Liver (tissue), 3 donors: ENCODE measurements around the gene RPS6KA6.

ENCODE experiments used
- GABPA ChIP-seq, 2 donors: IDR thresholded peaks in 1 of 2; conservative IDR thresholded peaks in 1 of 2; 2 replicates each; pipeline ENCODE4 v1.6.1; 2016; ENCODE audit warnings: antibody characterized with exemption in 2 of 2, mild to moderate bottlenecking in 1 of 2, moderate library complexity in 1 of 2
- HNF4G ChIP-seq: IDR thresholded peaks from 2 replicates; pipeline ENCODE4 v1.6.1; 2016; ENCODE audit warnings: antibody characterized with exemption
- JUND ChIP-seq, 2 donors: IDR thresholded peaks; 2 replicates each; pipeline ENCODE4 v1.6.1; 2016; ENCODE audit warnings: antibody characterized with exemption in 2 of 2
- RAD21 ChIP-seq, 2 donors: IDR thresholded peaks; 2 replicates each; pipeline ENCODE4 v1.6.1; 2016; ENCODE audit warnings: antibody characterized with exemption in 2 of 2, mild to moderate bottlenecking in 2 of 2
- RXRA ChIP-seq, 2 donors: IDR thresholded peaks; 2 replicates each; pipeline ENCODE4 v1.6.1; 2017 to 2018; ENCODE audit warnings: antibody characterized with exemption in 2 of 2, mild to moderate bottlenecking in 1 of 2
- TAF1 ChIP-seq: conservative IDR thresholded peaks from 2 replicates; pipeline ENCODE4 v1.6.1; 2016; ENCODE audit warnings: antibody characterized with exemption, mild to moderate bottlenecking
- TF ChIP-seq, protein P1 (sequence below): fragments of 150-350 bp; IDR thresholded peaks from 2 replicates; pipeline ENCODE4 v1.5.1; 2017; ENCODE audit warnings: improper control_type of control experiment, low read depth, low read length; ENCODE audit not compliant: missing input control
- TF ChIP-seq, protein P2 (sequence below): IDR thresholded peaks from 2 replicates; pipeline ENCODE4 v1.6.1; 2016; ENCODE audit warnings: antibody characterized with exemption, mild to moderate bottlenecking
- donor health status: healthy.
- donor health status: healthy.

DNA sequence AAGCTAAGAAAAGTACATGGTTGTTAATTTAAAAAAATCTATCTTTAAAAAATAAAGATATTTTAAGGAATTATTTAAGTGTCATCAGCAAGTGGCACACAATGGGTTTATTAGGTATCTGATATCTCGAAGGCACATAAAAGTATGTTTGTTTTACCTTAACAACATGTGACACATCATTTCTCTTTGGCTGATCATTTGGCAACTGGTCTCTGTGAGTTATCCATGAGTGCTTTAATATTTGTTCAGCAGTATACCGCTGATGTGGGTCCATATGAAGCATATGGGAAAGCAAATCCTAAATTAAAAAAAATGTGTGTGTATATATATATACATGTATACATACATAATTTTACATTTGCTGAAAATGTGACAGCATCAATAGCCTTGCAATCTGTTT lies 123.2 kb downstream of the RPS6KA6 start:
- TF ChIP-seq, protein P1, sequence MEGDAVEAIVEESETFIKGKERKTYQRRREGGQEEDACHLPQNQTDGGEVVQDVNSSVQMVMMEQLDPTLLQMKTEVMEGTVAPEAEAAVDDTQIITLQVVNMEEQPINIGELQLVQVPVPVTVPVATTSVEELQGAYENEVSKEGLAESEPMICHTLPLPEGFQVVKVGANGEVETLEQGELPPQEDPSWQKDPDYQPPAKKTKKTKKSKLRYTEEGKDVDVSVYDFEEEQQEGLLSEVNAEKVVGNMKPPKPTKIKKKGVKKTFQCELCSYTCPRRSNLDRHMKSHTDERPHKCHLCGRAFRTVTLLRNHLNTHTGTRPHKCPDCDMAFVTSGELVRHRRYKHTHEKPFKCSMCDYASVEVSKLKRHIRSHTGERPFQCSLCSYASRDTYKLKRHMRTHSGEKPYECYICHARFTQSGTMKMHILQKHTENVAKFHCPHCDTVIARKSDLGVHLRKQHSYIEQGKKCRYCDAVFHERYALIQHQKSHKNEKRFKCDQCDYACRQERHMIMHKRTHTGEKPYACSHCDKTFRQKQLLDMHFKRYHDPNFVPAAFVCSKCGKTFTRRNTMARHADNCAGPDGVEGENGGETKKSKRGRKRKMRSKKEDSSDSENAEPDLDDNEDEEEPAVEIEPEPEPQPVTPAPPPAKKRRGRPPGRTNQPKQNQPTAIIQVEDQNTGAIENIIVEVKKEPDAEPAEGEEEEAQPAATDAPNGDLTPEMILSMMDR = no peak
- TF ChIP-seq TAF1 (no peak), RXRA (IDR thresholded peaks at IDR 0.05) (no peak), JUND (IDR thresholded peaks at IDR 0.05) (no peak), GABPA (IDR thresholded peaks at IDR 0.05 in 1 of 2, conservative IDR thresholded peaks at IDR 0.05 in 1 of 2) (no peak), HNF4G (no peak), RAD21 (IDR thresholded peaks at IDR 0.05) (no peak)
- TF ChIP-seq, protein P2, sequence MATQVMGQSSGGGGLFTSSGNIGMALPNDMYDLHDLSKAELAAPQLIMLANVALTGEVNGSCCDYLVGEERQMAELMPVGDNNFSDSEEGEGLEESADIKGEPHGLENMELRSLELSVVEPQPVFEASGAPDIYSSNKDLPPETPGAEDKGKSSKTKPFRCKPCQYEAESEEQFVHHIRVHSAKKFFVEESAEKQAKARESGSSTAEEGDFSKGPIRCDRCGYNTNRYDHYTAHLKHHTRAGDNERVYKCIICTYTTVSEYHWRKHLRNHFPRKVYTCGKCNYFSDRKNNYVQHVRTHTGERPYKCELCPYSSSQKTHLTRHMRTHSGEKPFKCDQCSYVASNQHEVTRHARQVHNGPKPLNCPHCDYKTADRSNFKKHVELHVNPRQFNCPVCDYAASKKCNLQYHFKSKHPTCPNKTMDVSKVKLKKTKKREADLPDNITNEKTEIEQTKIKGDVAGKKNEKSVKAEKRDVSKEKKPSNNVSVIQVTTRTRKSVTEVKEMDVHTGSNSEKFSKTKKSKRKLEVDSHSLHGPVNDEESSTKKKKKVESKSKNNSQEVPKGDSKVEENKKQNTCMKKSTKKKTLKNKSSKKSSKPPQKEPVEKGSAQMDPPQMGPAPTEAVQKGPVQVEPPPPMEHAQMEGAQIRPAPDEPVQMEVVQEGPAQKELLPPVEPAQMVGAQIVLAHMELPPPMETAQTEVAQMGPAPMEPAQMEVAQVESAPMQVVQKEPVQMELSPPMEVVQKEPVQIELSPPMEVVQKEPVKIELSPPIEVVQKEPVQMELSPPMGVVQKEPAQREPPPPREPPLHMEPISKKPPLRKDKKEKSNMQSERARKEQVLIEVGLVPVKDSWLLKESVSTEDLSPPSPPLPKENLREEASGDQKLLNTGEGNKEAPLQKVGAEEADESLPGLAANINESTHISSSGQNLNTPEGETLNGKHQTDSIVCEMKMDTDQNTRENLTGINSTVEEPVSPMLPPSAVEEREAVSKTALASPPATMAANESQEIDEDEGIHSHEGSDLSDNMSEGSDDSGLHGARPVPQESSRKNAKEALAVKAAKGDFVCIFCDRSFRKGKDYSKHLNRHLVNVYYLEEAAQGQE = no peak
